Parathyroid adenoma (tissue), 2 donors: ENCODE results near the gene FAM187B.

Experiments used
- H2AFZ ChIP-seq: fragments of 300-600 bp; sonication (generic); one replicate; pipeline ENCODE4 v1.7.0; 2017; ENCODE audit warnings: antibody characterized with exemption, mild to moderate bottlenecking
- H3K27ac ChIP-seq: fragments of 300-600 bp; sonication (generic); one replicate; pipeline ENCODE4 v1.7.0; 2017
- H3K27me3 ChIP-seq: fragments of 300-600 bp; sonication (generic); one replicate; pipeline ENCODE4 v1.7.0; 2017; ENCODE audit warnings: low read length; ENCODE audit not compliant: control insufficient read depth, insufficient read depth
- H3K36me3 ChIP-seq: fragments of 300-600 bp; sonication (generic); one replicate; pipeline ENCODE4 v1.7.0; 2017; ENCODE audit warnings: low read length; ENCODE audit not compliant: control insufficient read depth, insufficient read depth
- H3K4me1 ChIP-seq: fragments of 300-600 bp; sonication (generic); one replicate; pipeline ENCODE4 v1.7.0; 2017; ENCODE audit warnings: control low read depth
- H3K4me2 ChIP-seq: fragments of 300-600 bp; sonication (generic); one replicate; pipeline ENCODE4 v1.7.0; 2017; ENCODE audit warnings: low read length
- H3K4me3 ChIP-seq: fragments of 300-600 bp; sonication (generic); one replicate; pipeline ENCODE4 v1.7.0; 2017; ENCODE audit warnings: low read depth, low read length
- H3K79me2 ChIP-seq: fragments of 300-600 bp; sonication (generic); one replicate; pipeline ENCODE4 v1.7.0; 2017; ENCODE audit warnings: control low read depth
- H3K9ac ChIP-seq: fragments of 300-600 bp; sonication (generic); one replicate; pipeline ENCODE4 v1.7.0; 2017; ENCODE audit warnings: mild to moderate bottlenecking
- H3K9me3 ChIP-seq: fragments of 300-600 bp; sonication (generic); one replicate; pipeline ENCODE4 v1.7.0; 2017; ENCODE audit warnings: low read length; ENCODE audit not compliant: control insufficient read depth
- CTCF ChIP-seq: fragments of 300-600 bp; sonication (generic); IDR thresholded peaks from one replicate; pipeline ENCODE4 v1.7.0; 2017; ENCODE audit warnings: antibody characterized with exemption, mild to moderate bottlenecking
- donor health status: primary hyperparathyroidism.

FAM187B gene

GRCh38 chr19:35220315-35220921 is 8.1 kb downstream of the FAM187B start:
- Histone ChIP-seq H2AFZ (no peak overlapping the region), H3K9ac (no peak overlapping the region), H3K27ac (no peak overlapping the region), H3K27me3 (no peaks in the 10 kb centered on the region), H3K4me2 (no peak overlapping the region), H3K9me3 (no peaks in the 10 kb centered on the region), H3K4me3 (no peak overlapping the region), H3K36me3 (no peaks in the 10 kb centered on the region), H3K79me2 (no peaks in the 10 kb centered on the region), H3K4me1 (no peaks in the 10 kb centered on the region)
- TF ChIP-seq CTCF, result no peak

- H3K9ac ChIP-seq, result no peak overlapping the region
- peaks cover 9% of the 10 kb centered on the region for H3K4me1 ChIP-seq
- no peak overlapping the region for H3K4me2 ChIP-seq
- H2AFZ ChIP-seq, result no peak overlapping the region
- no peak overlapping the region for H3K4me3 ChIP-seq
- H3K9me3 ChIP-seq, result no peaks in the 10 kb centered on the region
- no peaks in the 10 kb centered on the region for H3K79me2 ChIP-seq
- H3K36me3 ChIP-seq, result no peaks in the 10 kb centered on the region
- TF ChIP-seq CTCF, result no peak
- no peak overlapping the region for H3K27ac ChIP-seq
- H3K27me3 ChIP-seq, result no peaks in the 10 kb centered on the region
These were observed 9.5 kb downstream of the FAM187B start for GRCh38 chr19:35219008-35219407.

- Histone ChIP-seq H3K4me1 (peaks cover 18% of the 10 kb centered on the region), H3K27ac (no peak overlapping the region), H3K27me3 (no peaks in the 10 kb centered on the region), H3K36me3 (no peaks in the 10 kb centered on the region), H3K4me3 (no peak overlapping the region), H3K79me2 (no peaks in the 10 kb centered on the region), H3K9ac (no peak overlapping the region), H3K9me3 (no peaks in the 10 kb centered on the region), H2AFZ (no peak overlapping the region), H3K4me2 (no peak overlapping the region)
- no peak for TF ChIP-seq CTCF
These were observed 10.9 kb downstream of the FAM187B start for GRCh38 chr19:35217649-35217990.

GRCh38 chr19:35216833-35217648 is 11.5 kb downstream of the FAM187B start:
- H3K27ac ChIP-seq, result no peak overlapping the region
- peaks cover 18% of the 10 kb centered on the region for H3K4me1 ChIP-seq
- no peak overlapping the region for H3K4me2 ChIP-seq

More at GRCh38 chr19:35216833-35217648, 11.5 kb downstream of the FAM187B start:
- TF ChIP-seq CTCF, result no peak
- Histone ChIP-seq H3K79me2 (no peaks in the 10 kb centered on the region), H3K9me3 (no peaks in the 10 kb centered on the region), H2AFZ (no peak overlapping the region), H3K27me3 (no peaks in the 10 kb centered on the region), H3K4me3 (no peak overlapping the region), H3K36me3 (no peaks in the 10 kb centered on the region), H3K9ac (no peak overlapping the region)
